Posterior cingulate gyrus (tissue), 11 donors: Measurements from ENCODE around the gene GRAMD4.

Experiments
- DNase-seq, 10 donors: peaks; one replicate each; pipeline versions ENCODE4 v3.0.0 to v3.0.0-alpha.2; 2020 to 2021; ENCODE audit warnings: mixed read lengths in 3 of 10
- intact Hi-C: fragments of 100-400 bp; cut with DNase I; formaldehyde crosslinking; loops from one replicate; pipeline ENCODE4 v1.15.1; 2023

The GRAMD4 gene

DNA sequence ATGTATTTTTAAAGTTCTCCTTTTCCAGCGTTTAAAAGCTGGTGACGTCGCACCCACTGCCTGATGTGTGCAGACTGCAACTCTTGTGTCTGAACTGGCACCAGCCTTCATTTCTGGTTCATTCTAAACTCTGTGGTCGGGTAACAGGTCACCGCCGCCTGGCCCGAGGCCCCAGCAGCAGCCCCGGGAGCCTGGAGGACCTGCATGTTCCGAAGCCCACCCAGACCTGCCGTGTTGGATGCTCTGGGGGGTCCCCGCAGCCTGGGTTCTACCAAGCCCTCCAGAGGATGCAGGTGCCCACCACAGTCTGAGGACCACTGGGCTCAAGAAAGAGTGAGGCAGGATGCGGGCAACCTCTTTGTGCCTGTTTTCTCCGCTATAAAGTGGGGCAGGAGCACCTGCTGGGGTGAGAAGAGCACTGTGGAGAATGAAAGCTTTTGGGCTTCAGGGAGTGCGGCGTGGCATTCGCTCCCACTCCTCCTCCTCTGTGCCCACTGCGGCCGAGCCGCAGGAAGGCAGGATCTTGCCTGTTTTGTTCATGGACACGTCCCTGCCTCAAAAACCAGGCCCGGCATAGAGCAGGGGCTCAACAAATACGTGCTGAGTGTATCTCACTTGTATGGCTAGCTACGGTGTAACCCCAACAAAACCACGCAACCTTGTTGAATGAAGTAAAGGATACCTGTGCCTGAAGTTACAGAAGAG is 77.8 kb downstream of the GRAMD4 start:
- peak in 3 of 10 donors; percentile 53 to 67 (median 60) for DNase-seq
- intact Hi-C loops, result no loop called here

DNA sequence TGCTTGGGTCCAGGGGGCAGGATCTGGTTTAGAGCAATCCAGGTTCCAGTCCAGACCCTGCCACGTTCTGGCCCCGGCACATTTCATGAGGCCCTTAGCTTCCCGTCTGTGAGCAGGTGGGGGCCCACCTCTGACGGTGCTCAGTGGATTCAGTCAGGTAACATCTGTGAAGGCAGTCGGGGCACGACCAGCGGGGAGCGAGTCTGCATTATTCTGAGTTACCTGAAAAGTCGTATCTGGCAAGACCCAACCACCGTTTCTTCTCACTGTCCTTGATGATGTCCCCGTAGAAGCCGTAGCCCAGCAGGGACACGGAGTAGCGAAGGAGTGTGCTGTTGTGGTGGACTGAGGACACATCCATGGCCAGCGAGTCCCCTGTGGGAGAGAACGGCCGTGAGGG is 78.9 kb downstream of the GRAMD4 start:
- peak in 3 of 10 donors; percentile 56 to 79 (median 56) for DNase-seq
- intact Hi-C loops, result no loop called here

DNA sequence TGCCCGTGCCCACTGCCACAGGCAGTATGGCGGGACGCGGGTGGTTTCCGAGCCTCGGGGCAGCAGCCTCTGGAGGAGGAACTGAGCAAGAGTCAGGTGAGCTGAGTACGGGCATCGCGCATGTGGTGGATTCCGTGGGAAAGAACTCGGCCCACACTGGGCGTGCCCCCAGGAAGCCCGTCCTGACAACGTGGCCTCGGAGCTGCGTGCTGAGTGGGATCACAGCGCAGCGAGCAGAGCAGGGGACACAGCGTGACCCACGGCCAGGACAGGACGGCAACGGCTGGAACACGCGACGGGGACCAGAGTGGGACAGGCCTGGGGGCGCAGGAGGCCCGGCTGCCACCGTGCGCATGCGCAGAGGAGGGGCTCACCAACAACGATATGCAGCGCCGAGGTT is 81.1 kb downstream of the GRAMD4 start:
- DNase-seq, result peak in 3 of 10 donors; percentile 55 to 82 (median 65)

DNA sequence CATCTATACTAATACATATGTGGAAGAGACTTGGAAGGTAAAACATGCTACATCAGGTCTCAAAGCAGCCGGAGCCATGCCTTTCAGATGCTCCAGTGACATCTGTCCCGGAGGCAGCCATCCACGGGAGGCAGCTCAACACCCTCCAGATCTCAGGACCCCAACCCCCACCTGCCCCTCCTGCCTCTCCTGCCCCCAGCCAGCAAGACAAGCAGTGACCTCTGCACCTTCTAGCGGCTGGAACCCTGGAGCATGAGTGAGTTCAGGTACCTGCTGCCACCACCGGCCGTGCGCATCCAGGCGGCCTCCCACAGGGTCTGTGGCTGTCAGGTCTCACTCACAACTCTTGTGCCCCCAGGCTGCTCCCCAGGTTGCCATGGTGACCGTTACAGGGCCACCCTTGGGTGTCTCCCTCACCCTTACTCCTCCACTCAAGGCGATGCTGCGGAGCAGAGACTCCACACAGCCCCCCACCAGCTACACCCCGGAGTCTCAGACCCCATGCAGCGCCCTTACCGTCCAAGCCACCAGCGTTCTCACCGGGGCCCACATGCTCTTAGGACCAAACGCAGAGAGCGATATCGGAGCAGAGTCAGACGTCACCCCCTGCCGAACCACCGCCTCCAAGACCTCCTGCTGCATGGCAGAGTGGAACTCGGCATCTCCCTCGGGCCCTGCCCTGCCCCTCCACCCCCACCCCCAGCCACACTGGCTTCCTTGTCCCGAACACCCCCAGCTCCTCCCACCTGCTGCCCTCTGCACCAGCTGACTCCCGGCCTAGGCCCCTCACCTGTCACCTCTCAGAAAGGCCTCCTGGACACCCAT is 83.2 kb downstream of the GRAMD4 start:
- intact Hi-C loops, result no loop called here
- DNase-seq, result peak in 3 of 10 donors; percentile 51 to 78 (median 67)

More for the DNA sequence above, 81.1 kb downstream of the GRAMD4 start:
- intact Hi-C loops, result no loop called here

DNA sequence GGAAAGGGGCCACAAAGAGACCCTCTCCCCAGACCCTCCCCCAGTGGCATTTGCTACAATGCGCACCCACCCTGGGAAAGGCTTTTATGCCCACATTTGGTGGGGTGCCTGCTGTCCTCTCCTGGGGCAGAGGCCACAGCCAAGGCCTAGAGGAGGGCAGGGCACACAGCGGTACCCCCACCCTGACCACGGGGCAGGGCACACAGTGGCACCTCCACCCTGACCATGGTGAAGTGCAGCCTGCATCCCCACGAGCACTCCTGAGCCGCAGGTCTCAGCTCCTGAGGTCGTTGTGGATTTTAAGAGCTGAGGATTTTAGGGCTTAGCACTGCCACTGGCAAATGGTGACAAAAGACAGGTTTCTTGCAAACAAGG is 83.8 kb downstream of the GRAMD4 start:
- intact Hi-C loops, result no loop called here
- DNase-seq, result peak in 1 of 10 donors; percentile 39

DNA sequence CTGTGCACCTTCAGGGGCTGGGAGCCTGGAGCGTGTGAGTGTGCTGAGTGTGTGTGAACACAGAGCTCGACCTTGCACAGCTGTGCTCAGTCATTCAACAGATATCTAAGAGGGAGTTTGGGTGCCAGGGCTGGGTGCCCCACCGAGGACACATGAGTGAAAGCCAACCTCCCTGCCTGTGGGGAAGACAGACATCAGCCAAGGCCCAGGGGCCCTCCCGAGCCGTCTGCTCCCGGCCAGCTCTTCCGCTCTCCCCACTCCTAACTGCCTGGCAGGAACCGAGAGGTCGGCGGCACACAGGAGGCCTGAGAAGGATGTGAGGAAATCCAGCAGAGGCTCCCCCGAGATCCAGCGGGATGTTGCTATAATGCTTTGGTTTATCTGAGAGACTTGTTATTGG is 85.9 kb downstream of the GRAMD4 start:
- intact Hi-C loops, result no loop called here
- peak in 1 of 10 donors; percentile 69 for DNase-seq

DNA sequence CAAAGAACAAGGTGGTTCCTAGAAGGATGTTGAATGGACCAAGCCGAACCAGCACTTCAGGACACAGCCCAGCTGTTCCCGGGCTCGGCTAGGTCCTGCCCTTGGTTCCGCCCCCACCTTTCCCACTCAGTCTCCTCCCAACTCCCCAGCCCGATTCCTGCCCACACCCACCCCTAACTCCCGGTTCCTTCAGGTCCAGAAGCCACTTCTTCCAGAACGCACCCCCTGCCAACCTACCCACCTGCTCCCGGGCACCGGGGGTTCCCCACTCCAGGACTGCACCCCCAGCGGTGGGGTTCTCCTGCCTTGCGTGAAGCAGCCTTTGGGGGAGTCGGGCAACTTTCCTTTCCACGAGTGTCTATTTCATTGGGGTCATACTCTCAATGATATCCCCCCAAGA is 87.1 kb downstream of the GRAMD4 start:
- intact Hi-C loops, result no loop called here
- peak in 3 of 10 donors; percentile 33 to 61 (median 59) for DNase-seq

DNA sequence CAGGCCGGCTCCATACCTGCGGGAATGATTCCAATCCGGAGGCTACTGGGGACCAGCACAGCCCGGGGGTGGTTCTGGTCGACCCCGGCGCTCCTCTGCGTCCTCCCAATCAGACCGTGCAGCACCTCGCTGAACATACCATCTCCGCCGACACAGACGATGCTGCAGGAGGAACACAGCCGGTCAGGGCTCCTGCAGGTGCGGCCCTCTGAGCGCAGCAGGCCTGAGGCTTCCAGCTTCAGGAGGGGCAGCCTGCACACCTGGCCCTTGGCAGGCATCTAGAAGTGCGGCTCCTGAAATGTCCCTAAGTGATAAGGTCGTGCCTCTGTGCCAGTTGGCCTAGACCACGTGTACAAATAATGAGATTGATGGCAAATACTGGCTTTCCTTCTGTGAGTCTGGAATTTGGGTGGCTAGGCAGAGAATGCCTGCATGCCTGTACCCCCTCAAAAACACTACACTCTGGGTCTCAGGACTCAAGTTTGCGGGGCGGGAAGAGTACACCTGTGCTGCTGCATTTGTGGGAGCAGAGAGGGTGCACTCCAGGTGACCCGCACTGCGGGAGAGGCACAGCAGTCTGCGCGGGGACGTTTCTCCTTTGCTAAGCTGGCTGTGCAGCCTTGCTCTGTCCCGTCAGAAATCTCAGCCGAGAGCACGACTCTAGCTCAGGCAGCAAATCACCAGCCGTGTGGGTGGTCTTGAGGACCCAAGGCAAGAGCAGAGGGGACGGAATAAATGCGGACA is 87.8 kb downstream of the GRAMD4 start:
- peak in 2 of 10 donors; percentile 54 to 63 for DNase-seq
- intact Hi-C loops, result no loop called here

DNA sequence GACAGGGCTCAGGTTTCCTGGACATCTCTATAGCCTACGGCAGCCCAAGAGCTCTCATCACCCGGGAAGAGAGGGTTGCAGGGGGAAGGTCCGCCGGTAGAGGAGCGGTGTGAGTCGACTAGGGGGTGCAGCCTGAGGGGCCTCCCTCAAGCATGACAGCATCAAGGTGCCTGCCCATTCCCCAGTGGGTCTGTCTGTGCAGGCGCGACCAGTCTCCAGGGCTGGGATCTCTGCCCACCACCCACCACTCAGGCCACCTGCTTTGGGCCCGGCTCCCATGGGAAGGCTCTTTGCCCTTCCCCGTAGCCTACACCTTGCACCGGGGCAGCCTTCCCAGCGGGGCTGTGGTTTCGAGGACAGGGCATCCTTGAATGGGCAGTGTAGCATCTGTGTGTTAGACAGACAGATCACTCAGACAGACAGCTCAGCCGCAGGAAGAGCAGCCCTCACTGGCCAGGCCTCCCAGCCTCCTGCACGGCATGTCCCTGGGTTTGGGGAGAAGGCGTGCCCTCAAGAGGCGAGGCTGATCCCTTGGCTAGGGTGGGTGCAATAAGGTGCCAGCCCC is 88.7 kb downstream of the GRAMD4 start:
- peak in 1 of 10 donors; percentile 63 for DNase-seq
- intact Hi-C loops, result no loop called here

DNA sequence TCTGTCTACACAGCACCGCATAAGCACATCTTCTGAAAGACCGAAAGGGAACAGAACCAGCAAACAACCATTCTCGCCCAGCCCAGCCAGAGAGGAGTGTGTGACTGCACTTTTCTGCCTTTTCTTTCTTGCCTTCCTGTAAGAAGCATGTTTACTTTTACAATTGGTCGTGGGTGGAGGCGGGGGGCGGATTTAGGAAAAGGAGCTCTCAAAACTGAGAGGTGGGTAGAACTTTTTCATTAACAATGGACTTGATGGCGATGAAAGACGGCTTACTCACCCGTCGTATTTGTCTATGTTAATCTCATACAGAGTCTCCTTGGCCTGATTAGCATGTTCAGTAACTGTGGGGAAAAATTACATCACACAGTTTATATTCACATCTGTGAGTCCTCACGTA is 90.6 kb downstream of the GRAMD4 start:
- intact Hi-C loops, result no loop called here

DNA sequence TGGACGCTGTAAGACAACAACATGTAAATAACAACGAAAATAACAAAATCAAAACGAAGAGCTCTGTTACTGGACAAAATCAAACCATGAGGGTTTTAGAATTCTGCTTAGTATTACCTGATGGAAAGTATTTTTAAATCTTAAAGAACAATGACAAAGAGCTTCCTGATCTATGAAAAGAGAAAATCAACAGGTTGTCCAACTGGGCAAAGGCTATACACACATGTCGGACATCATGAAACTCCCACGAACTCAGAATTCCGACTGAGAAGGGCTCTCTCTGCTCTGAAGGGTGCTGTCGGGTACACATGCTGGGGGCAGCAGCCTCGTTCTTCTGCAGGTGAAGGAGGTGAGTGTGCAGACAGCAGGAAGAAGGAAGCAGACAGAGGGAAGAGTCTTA is 92.1 kb downstream of the GRAMD4 start:
- peak in 1 of 10 donors; percentile 12 for DNase-seq
- intact Hi-C loops, result no loop called here

More for the DNA sequence above, 90.6 kb downstream of the GRAMD4 start:
- DNase-seq, result peak in 1 of 10 donors; percentile 42

DNA sequence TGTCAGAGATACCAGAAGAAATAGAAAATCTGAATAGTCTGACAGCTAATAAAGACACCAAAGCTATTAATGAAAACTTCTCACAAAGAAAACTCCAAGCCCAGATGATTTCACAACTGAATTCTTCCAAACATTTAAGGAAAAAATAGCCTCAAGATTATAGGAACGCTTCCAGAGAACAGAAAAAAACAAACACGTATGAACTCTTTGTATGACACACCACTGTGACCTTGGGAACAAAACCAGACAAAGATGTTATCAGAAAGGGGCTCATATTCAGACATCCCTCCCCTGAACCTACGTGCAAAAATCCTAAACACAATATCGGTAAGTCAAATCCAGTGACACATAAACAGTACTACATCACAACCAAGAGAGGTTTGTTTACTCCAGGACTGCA is 94.4 kb downstream of the GRAMD4 start:
- no peak for DNase-seq
- intact Hi-C loops, result no loop called here

DNA sequence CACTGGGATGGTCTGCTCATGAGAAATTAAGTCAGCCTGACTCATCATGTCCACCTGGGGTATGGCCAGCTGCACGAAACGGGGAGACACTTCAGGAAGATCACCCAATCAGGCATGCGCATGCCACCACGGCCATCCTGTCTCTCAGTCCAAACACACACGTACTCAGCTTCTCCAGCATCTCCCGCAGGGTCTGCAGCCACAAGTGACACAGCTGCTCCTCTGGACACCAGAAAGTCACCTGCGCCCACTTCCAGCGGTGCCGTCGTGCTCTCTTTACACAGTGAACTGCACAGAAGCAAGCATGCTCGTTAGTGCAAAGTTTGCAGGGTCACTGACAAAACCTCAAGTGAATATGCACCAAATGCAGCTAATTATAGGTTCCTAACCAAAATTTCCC is 99.7 kb downstream of the GRAMD4 start:
- peak in 1 of 10 donors; percentile 54 for DNase-seq
- intact Hi-C loops, result no loop called here

DNA sequence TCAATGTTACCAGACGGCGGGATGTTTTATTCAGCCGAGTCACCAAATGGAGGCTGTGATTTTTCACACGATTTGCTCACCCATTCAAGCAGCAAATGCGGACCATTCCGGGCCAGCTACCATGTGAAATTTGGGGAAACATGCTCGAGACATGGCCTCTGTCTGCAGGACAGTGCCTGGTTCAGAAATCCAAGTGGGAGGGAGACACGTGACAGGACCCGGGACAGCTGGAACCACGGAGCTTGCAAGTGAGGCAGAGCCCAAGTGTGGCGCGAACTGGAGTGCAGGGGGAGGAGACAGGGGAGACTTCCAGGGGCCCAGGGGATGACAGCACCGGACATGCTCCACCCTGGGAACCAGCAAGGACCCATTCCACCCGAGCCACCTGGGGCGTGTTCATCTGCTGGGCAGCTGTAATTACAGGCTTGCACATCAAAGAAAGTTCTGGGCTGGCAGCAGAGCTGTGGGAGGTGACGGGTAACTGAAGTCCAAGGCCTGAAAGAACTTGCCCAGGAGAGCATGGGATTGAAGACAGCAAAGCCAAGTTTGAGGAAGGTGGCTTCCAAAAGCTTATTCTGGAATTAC is 101.4 kb downstream of the GRAMD4 start:
- DNase-seq, result peak in 1 of 10 donors; percentile 81

DNA sequence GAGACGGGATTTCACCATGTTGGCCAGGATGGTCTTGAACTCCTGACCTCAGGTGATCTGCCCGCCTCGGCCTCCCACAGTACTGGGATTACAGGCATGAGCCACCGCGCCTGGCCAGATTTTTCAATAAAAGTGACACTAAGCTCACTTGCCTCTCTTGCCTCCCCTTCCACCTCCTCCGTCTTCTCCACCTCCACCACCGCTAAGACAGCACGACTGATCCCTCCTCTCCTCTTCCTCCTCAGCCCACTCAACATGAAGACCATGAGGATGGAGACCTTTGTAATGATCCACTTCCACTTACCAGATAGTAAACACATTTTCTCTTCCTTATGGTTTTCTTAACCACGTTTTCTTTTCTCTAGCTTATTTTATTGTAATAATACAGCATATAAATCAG is 103.7 kb downstream of the GRAMD4 start:
- peak in 1 of 10 donors; percentile 21 for DNase-seq
- intact Hi-C loops, result no loop called here

More for the DNA sequence above, 101.4 kb downstream of the GRAMD4 start:
- intact Hi-C loops, result no loop called here

DNA sequence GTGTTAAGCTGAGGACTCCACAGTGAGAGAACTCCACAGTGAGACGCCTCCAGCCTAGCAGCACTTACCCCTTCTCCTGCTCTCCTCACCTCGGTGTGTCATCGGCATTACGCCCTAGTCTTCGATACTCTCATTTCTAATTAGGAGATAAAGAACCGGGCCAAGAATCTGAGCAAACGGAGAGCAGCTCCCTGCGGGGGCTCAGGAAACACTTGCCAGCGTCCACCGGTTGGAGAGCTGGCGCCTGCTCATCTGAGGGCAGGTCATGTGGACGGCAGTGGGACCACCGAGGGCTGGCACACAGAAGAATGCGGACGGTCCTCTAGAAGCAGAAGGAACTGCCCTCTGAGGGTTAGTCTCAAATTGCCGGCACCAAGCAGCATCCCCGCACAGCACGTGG is 104.9 kb downstream of the GRAMD4 start:
- intact Hi-C loops, result no loop called here
- DNase-seq, result peak in 1 of 10 donors; percentile 52

DNA sequence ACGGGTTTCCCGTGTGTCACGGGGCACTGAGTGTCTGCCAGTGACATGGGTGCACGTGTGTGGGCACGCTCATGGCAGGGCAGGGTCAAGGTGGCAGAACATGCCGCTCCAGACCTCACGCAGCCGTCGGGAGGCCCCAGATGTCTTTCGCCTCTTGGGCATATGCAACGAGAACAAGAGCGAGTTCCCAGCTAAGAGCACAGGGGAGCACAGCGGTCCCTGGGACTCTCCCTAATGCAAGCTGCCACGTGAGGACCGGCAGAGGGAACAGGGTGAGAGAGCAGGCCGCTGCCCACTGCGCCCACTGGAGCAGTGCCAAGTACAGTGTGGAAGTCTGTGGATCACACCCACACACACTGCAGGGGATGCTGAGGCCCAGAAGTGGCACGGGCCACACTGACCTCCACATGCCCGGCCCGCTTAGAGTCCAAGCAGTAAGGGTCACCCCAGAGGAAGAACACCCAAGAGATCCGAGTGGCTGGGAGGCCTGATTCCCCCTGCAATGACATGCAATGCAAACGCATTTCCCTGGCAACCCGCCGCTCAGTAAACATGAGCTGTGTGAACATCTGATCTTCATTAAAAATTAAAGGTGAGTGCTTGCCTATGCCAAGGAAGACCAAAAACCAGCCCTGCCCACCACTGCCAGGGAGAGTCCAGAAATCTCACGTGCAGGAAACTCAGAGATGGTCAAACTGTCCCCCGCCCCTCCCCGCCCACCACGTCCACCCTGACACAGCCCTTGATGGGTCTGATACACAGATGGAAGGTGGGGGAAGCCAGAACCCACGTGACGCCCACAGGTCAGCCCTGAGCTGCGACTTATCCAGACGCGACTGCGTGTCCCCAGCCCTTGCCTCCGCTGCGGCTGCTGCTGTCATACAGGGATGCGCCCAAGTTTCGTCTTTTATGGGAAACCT is 106.1 kb downstream of the GRAMD4 start:
- peak in 2 of 10 donors; percentile 60 to 83 for DNase-seq
- intact Hi-C loops, result no loop called here

DNA sequence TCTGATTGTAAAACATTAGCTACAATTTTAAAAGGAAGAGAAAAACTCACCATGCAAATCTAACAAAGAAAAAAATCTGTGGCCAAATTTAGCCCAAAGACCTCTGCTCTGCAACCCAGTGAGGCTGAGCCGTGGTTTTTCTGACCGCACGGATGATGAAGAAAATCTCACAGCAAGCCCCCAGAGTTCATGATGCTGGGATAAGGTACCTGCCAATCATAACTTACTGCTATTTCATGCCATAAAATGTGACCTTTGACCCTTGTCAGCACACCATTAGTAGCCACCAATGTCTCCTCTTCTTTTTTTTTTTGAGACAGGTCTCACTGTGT is 106.8 kb downstream of the GRAMD4 start:
- DNase-seq, result no peak
- intact Hi-C loops, result no loop called here

DNA sequence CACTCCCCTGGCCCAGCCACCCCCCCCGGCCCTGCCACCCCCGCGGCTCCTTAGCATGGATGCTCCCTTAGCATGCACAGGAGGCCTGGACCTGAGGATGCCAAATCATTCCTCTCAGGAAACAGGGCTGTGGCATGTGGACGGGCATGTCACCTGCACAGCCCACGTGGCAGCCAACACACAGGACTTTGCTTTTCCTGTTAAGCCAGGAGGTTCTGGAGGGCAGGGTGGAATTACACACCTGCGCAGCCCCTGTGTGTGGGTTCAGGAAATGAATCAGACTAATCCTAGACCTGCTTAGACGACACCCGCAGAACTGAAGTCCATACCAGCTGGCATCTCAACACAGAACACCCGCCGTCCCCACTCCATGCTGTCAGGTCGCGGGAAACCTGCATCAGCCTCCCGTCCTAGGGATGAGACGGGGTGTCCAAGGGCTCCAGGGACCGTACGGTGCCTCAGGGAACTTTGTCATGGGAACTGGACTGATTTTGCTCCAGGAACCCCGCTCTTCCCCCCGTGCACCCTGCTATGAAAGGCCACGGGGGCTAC is 107.7 kb downstream of the GRAMD4 start:
- intact Hi-C loops, result no loop called here
- peak in 2 of 10 donors; percentile 57 to 63 for DNase-seq
